ENCODE measurements around the gene DCC. TPM values are rescaled to one million over a fixed set of nuclear protein-coding genes. Genes with fewer than 3 reads are reported as not detected.

DCC gene
- total RNA-seq, 1 donor from 2014 or later, result 14.7 TPM

DNA sequence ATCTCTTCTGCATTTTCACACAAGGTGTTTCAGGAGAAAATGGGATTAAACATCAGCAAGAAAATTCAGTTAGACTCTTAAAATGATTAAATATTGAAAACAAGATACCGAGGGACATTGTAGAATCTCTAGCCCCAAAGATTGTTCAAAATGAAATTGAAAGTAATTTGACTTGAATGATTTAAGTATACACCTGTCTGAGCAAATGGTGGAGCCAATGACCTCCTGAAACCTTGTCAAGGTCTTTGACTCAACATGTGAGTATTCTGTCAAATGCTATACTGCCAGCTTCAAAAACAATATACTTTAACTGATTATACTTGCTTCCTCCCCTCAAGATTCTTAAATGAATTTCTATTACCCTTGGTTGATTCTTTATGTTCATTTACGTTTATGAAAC is 411.0 kb downstream of the DCC start:
- DNase-seq (ENCODE audit: low spot score), result no peak
- Mint-ChIP-seq H3K4me1 (ENCODE audit: unreplicated experiment) (no peaks in the 10 kb centered on the region), H3K27ac (ENCODE audit: unreplicated experiment) (no peak overlapping the region), H3K36me3 (ENCODE audit: low read depth, unreplicated experiment) (no peaks in the 10 kb centered on the region), H3K9me3 (ENCODE audit: unreplicated experiment) (no peaks in the 10 kb centered on the region), H3K27me3 (ENCODE audit: unreplicated experiment) (no peaks in the 10 kb centered on the region), H3K4me3 (ENCODE audit: unreplicated experiment) (no peak overlapping the region)
- TF ChIP-seq, protein P1, sequence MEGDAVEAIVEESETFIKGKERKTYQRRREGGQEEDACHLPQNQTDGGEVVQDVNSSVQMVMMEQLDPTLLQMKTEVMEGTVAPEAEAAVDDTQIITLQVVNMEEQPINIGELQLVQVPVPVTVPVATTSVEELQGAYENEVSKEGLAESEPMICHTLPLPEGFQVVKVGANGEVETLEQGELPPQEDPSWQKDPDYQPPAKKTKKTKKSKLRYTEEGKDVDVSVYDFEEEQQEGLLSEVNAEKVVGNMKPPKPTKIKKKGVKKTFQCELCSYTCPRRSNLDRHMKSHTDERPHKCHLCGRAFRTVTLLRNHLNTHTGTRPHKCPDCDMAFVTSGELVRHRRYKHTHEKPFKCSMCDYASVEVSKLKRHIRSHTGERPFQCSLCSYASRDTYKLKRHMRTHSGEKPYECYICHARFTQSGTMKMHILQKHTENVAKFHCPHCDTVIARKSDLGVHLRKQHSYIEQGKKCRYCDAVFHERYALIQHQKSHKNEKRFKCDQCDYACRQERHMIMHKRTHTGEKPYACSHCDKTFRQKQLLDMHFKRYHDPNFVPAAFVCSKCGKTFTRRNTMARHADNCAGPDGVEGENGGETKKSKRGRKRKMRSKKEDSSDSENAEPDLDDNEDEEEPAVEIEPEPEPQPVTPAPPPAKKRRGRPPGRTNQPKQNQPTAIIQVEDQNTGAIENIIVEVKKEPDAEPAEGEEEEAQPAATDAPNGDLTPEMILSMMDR (IDR thresholded peaks at IDR 0.05; ENCODE audit: unreplicated experiment), result no peak

DNA sequence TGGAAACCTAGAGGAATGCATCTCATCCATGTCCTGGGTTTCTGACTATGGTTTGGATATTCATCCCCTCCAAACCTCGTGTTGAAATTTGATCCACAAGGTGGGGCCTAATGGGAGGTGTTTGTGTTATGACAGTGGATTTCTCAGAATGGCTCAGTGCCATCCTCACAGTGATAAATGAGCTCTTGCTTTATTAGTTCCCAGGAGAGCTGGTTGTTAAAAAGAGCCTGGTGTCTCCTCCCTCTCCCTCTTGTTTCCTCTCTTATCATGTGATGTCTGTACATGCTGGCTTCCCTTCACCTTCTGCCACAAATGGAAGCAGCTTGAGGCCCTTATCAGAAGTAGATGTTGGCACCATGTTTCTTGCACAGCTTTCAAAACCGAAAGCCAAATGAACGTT is 424.3 kb downstream of the DCC start:
- TF ChIP-seq, protein P1 (IDR thresholded peaks at IDR 0.05; ENCODE audit: unreplicated experiment), result no peak

DNA sequence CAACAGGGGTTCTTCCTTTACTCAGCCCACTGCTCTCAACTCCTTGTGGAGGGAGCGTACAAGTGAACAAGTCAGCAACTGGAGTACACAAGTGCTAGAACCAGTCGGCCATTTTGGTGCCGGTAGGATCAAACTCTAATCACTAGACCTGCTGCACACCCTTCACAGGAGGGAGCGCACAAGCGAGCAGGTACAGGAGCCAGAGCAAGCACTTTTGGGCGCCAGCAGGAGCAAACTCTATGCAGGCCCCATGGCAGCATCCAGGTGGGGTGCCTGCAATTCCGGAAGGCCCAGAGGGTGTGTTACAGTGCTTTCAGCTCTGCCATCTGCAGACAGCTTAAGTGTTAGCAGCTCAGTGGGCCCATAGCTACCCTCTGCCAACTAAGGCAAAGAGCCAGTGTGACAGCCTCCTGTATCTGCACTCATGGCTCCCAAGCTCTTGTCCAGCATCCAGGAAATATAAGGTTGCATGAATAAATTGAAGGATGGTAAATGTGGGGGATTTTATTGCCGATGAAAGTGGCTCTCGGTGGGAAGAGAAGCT is 426.1 kb downstream of the DCC start:
- H3K27me3 Mint-ChIP-seq (ENCODE audit: unreplicated experiment), result peaks cover 3% of the 10 kb centered on the region
- H3K9me3 Mint-ChIP-seq (ENCODE audit: unreplicated experiment), result no peaks in the 10 kb centered on the region
- no peak overlapping the region for H3K27ac Mint-ChIP-seq (ENCODE audit: unreplicated experiment)
- no peak for DNase-seq (ENCODE audit: low spot score)
- H3K36me3 Mint-ChIP-seq (ENCODE audit: low read depth, unreplicated experiment), result no peaks in the 10 kb centered on the region
- TF ChIP-seq, protein P1 (IDR thresholded peaks at IDR 0.05; ENCODE audit: unreplicated experiment), result no peak
- H3K4me3 Mint-ChIP-seq (ENCODE audit: unreplicated experiment), result no peak overlapping the region
- no peaks in the 10 kb centered on the region for H3K4me1 Mint-ChIP-seq (ENCODE audit: unreplicated experiment)

More for the DNA sequence above, 424.3 kb downstream of the DCC start:
- Mint-ChIP-seq H3K27ac (ENCODE audit: unreplicated experiment) (no peak overlapping the region), H3K36me3 (ENCODE audit: low read depth, unreplicated experiment) (no peaks in the 10 kb centered on the region), H3K27me3 (ENCODE audit: unreplicated experiment) (no peaks in the 10 kb centered on the region), H3K9me3 (ENCODE audit: unreplicated experiment) (no peaks in the 10 kb centered on the region), H3K4me1 (ENCODE audit: unreplicated experiment) (no peaks in the 10 kb centered on the region), H3K4me3 (ENCODE audit: unreplicated experiment) (no peak overlapping the region)
- no peak for DNase-seq (ENCODE audit: low spot score)

DNA sequence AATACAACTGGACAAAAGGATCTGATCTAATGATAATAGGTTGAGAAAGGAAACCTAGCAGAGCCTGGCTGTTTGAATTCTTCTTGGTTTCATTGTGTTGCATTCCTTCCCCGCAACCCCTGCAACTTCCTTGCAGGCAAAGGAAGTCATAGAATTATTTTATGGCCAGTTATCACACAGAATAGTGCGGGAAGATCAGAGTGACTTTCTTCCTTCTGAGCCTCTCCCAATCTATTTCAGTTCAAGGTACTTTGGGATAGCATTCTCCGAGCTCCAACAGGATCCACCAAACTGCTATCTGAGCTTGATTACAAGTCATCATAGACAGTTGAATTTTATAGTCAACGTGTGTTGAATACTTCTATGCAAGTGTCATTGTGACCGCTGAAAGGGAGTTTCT is 441.1 kb downstream of the DCC start:
- Mint-ChIP-seq H3K36me3 (ENCODE audit: low read depth, unreplicated experiment) (no peaks in the 10 kb centered on the region), H3K4me1 (ENCODE audit: unreplicated experiment) (peaks cover 2% of the 10 kb centered on the region), H3K4me3 (ENCODE audit: unreplicated experiment) (no peak overlapping the region), H3K27me3 (ENCODE audit: unreplicated experiment) (peaks cover 1% of the 10 kb centered on the region), H3K27ac (ENCODE audit: unreplicated experiment) (no peak overlapping the region), H3K9me3 (ENCODE audit: unreplicated experiment) (no peaks in the 10 kb centered on the region)
- TF ChIP-seq, protein P1 (IDR thresholded peaks at IDR 0.05; ENCODE audit: unreplicated experiment), result no peak
- DNase-seq (ENCODE audit: low spot score), result no peak

DNA sequence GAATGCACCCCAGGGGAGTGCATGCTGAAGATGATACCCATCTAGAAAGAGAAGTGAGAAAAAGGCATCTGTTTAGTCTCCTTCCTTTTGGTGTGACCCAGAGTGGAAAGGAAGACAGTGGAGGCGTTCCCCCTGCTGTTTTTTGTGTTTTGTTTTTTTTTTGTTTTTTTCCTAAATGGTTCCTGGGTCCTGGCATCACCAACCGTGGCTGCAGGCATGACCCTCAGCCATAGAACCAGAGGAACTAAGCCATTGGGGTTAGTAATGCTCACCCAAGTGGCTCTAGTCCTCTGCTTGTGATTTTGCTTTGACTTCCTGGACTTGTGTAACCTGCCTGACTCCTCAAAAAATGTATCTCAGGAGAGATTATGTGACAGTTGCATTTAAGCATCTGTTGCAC is 451.3 kb downstream of the DCC start:
- no peak overlapping the region for H3K27ac Mint-ChIP-seq (ENCODE audit: unreplicated experiment)
- no peaks in the 10 kb centered on the region for H3K27me3 Mint-ChIP-seq (ENCODE audit: unreplicated experiment)
- no peak overlapping the region for H3K4me3 Mint-ChIP-seq (ENCODE audit: unreplicated experiment)
- H3K36me3 Mint-ChIP-seq (ENCODE audit: low read depth, unreplicated experiment), result peaks cover 10% of the 10 kb centered on the region
- no peak for DNase-seq (ENCODE audit: low spot score)
- no peaks in the 10 kb centered on the region for H3K4me1 Mint-ChIP-seq (ENCODE audit: unreplicated experiment)
- TF ChIP-seq, protein P1 (IDR thresholded peaks at IDR 0.05; ENCODE audit: unreplicated experiment), result no peak
- peaks cover 16% of the 10 kb centered on the region for H3K9me3 Mint-ChIP-seq (ENCODE audit: unreplicated experiment)

All from endothelial cell (in vitro differentiated cells).